ENCODE data around the gene DHRS2. TPM values are rescaled to one million over a fixed set of nuclear protein-coding genes. Genes with fewer than 3 reads are reported as not detected.

DHRS2 gene
- total RNA-seq, 2 donors from 2014 or later = 0.56 to 2.1 TPM

- TF ChIP-seq CTCF (IDR thresholded peaks at IDR 0.05) = no peak
- Histone ChIP-seq H3K9ac (ENCODE audit: low read depth in 2 of 2, low read length in 2 of 2) (no peak overlapping the region), H3K4me1 (no peaks in the 10 kb centered on the region), H3K4me3 (no peak overlapping the region), H3K36me3 (no peaks in the 10 kb centered on the region), H3K9me3 (peaks cover 3% of the 10 kb centered on the region), H3K27ac (no peak overlapping the region), H3K27me3 (no peaks in the 10 kb centered on the region)
- intact Hi-C loops (cut with DNase I) = no loop called here
- DNase-seq = no peak
Observed at GRCh38 chr14:23623962-23624361, 12.2 kb upstream of the DHRS2 start.

GRCh38 chr14:23624830-23625404 is 11.2 kb upstream of the DHRS2 start:
- intact Hi-C loops (cut with DNase I) = no loop called here
- H3K27ac ChIP-seq = no peak overlapping the region
- H3K9me3 ChIP-seq = peaks cover 3% of the 10 kb centered on the region
- H3K4me1 ChIP-seq = no peaks in the 10 kb centered on the region
- H3K36me3 ChIP-seq = no peaks in the 10 kb centered on the region
- no peak for TF ChIP-seq CTCF (IDR thresholded peaks at IDR 0.05)
- no peak for DNase-seq
- H3K9ac ChIP-seq (ENCODE audit: low read depth in 2 of 2, low read length in 2 of 2) = no peak overlapping the region
- H3K4me3 ChIP-seq = no peak overlapping the region
- H3K27me3 ChIP-seq = no peaks in the 10 kb centered on the region

- peaks cover 3% of the 10 kb centered on the region for H3K9me3 ChIP-seq
- intact Hi-C loops (cut with DNase I) = no loop called here
- H3K27me3 ChIP-seq = no peaks in the 10 kb centered on the region
- no peaks in the 10 kb centered on the region for H3K36me3 ChIP-seq
- H3K27ac ChIP-seq = no peak overlapping the region
- no peak overlapping the region for H3K9ac ChIP-seq (ENCODE audit: low read depth in 2 of 2, low read length in 2 of 2)
- no peaks in the 10 kb centered on the region for H3K4me1 ChIP-seq
- no peak for TF ChIP-seq CTCF (IDR thresholded peaks at IDR 0.05)
- H3K4me3 ChIP-seq = no peak overlapping the region
- no peak for DNase-seq
Observed at GRCh38 chr14:23626946-23627345, 9.2 kb upstream of the DHRS2 start.

GRCh38 chr14:23627961-23628360 is 8.2 kb upstream of the DHRS2 start:
- DNase-seq = no peak
- H3K36me3 ChIP-seq = no peaks in the 10 kb centered on the region
- H3K9ac ChIP-seq (ENCODE audit: low read depth in 2 of 2, low read length in 2 of 2) = no peak overlapping the region
- peaks cover 3% of the 10 kb centered on the region for H3K9me3 ChIP-seq
- intact Hi-C loops (cut with DNase I) = no loop called here
- H3K27ac ChIP-seq = no peak overlapping the region
- TF ChIP-seq CTCF (IDR thresholded peaks at IDR 0.05) = no peak
- H3K4me3 ChIP-seq = no peak overlapping the region
- H3K27me3 ChIP-seq = no peaks in the 10 kb centered on the region
- no peaks in the 10 kb centered on the region for H3K4me1 ChIP-seq

- no peak overlapping the region for H3K27ac ChIP-seq
- intact Hi-C loops (cut with DNase I) = no loop called here
- H3K9me3 ChIP-seq = peaks cover 3% of the 10 kb centered on the region
- no peak for DNase-seq
- no peaks in the 10 kb centered on the region for H3K36me3 ChIP-seq
- no peaks in the 10 kb centered on the region for H3K4me1 ChIP-seq
- H3K27me3 ChIP-seq = no peaks in the 10 kb centered on the region
- no peak overlapping the region for H3K9ac ChIP-seq (ENCODE audit: low read depth in 2 of 2, low read length in 2 of 2)
- H3K4me3 ChIP-seq = no peak overlapping the region
- no peak for TF ChIP-seq CTCF (IDR thresholded peaks at IDR 0.05)
Observed at GRCh38 chr14:23629204-23629603, 7.0 kb upstream of the DHRS2 start.

Measured in colonic mucosa (tissue), 4 donors.